Cardiac muscle cell (in vitro differentiated cells and primary cell): ENCODE measurements around the gene TNFRSF1A. TPM values are rescaled to one million over a fixed set of nuclear protein-coding genes. Genes with fewer than 3 reads are reported as not detected.

Experiments
- DNase-seq, 2 donors: peaks; one replicate each; pipeline versions ENCODE4 v3.0.0 to v3.0.0-alpha.2; 2010 to 2017; ENCODE audit warnings: low read depth in 1 of 2, low spot score in 1 of 2
- H3K27ac ChIP-seq: fragments of 200-600 bp; sonication (generic); 2 replicates; pipeline ENCODE4 v1.5.1; 2016
- H3K27me3 ChIP-seq: fragments of 200-600 bp; sonication (generic); 2 replicates; pipeline ENCODE4 v1.6.0; 2016; ENCODE audit warnings: control low read depth
- H3K36me3 ChIP-seq: fragments of 200-600 bp; sonication (generic); 2 replicates; pipeline ENCODE4 v1.5.1; 2016; ENCODE audit warnings: control low read depth
- H3K4me1 ChIP-seq: fragments of 200-600 bp; sonication (generic); 2 replicates; pipeline ENCODE4 v1.8.1; 2017; ENCODE audit warnings: low read depth, mild to moderate bottlenecking, mixed run types
- H3K4me3 ChIP-seq: fragments of 200-600 bp; sonication (generic); 2 replicates; pipeline ENCODE4 v1.5.1; 2016; ENCODE audit warnings: mild to moderate bottlenecking
- H3K9me3 ChIP-seq: fragments of 200-600 bp; sonication (generic); 2 replicates; pipeline ENCODE4 v1.5.1; 2017; ENCODE audit warnings: low read depth, mild to moderate bottlenecking, control low read depth
- polyA plus RNA-seq: library from polyadenylated mRNA; unstranded; fragments of >200 nt; fragmentation: Nextera tagmentation; extraction: Ambion mirVana; gene quantifications from 2 replicates; pipeline ENCODE4 v1.2.1, GENCODE V29; 2016
- total RNA-seq: library from RNA; depleted of rRNA; stranded (reverse); fragments of >200 nt; gene quantifications from 2 replicates; pipeline ENCODE4 v1.2.3, GENCODE V29; 2016
- TF ChIP-seq, protein P1 (sequence below): IDR thresholded peaks from 2 replicates; pipeline ENCODE4 v1.5.1; 2012; ENCODE audit warnings: low read depth, mild to moderate bottlenecking, low read length

TNFRSF1A gene
- total and polyA plus RNA-seq, 2 experiments from 2014 or later = 33.3 to 42.3 TPM

DNA sequence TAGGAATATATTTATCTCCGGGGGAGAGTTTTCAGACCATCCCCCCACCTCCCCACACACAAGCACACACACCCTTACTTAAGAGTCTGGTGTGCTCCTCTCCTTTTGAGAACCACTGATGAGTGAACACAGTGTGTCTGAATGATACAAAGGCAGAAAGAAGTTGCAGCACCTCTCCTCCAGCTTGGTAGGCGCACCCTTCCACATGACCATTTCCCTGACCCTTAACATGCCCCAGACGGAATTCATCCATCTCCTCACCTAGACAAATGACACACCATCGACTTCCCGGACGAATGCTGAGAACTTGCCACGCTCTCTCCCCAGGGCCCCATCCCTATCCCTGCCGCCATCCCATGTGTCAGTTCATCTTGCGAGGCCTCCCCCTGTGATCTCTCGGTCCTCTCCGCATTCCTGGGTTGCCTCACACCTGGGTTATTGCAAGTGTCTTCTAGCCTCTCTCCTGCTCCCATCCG lies 3.9 kb downstream of the TNFRSF1A start:
- peaks cover 2% of the 10 kb centered on the region for H3K36me3 ChIP-seq
- no peaks in the 10 kb centered on the region for H3K27me3 ChIP-seq
- peak in 1 of 2 donors; percentile 52 for DNase-seq
- H3K4me3 ChIP-seq = no peak overlapping the region
- TF ChIP-seq, protein P1, sequence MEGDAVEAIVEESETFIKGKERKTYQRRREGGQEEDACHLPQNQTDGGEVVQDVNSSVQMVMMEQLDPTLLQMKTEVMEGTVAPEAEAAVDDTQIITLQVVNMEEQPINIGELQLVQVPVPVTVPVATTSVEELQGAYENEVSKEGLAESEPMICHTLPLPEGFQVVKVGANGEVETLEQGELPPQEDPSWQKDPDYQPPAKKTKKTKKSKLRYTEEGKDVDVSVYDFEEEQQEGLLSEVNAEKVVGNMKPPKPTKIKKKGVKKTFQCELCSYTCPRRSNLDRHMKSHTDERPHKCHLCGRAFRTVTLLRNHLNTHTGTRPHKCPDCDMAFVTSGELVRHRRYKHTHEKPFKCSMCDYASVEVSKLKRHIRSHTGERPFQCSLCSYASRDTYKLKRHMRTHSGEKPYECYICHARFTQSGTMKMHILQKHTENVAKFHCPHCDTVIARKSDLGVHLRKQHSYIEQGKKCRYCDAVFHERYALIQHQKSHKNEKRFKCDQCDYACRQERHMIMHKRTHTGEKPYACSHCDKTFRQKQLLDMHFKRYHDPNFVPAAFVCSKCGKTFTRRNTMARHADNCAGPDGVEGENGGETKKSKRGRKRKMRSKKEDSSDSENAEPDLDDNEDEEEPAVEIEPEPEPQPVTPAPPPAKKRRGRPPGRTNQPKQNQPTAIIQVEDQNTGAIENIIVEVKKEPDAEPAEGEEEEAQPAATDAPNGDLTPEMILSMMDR = no peak
- H3K4me1 ChIP-seq = peaks cover 48% of the 10 kb centered on the region
- H3K27ac ChIP-seq = peak overlapping the region; percentile 93
- H3K9me3 ChIP-seq = no peaks in the 10 kb centered on the region

- TF ChIP-seq, protein P1 = no peak
- Histone ChIP-seq H3K36me3 (peaks cover 9% of the 10 kb centered on the region), H3K4me3 (peak overlapping the region; percentile 9), H3K9me3 (no peaks in the 10 kb centered on the region), H3K4me1 (peaks cover 43% of the 10 kb centered on the region), H3K27ac (peak overlapping the region; percentile 93), H3K27me3 (no peaks in the 10 kb centered on the region)
- no peak for DNase-seq
Observed at GRCh38 chr12:6336889-6337853, 4.7 kb downstream of the TNFRSF1A start.

- Histone ChIP-seq H3K36me3 (peaks cover 13% of the 10 kb centered on the region), H3K27me3 (no peaks in the 10 kb centered on the region), H3K4me1 (peaks cover 41% of the 10 kb centered on the region), H3K9me3 (no peaks in the 10 kb centered on the region), H3K4me3 (peak overlapping the region; percentile 9), H3K27ac (peak overlapping the region; percentile 93)
- TF ChIP-seq, protein P1 = no peak
- peak; percentile 93 to 100 for DNase-seq
Observed at GRCh38 chr12:6336079-6336888, 5.6 kb downstream of the TNFRSF1A start.

DNA sequence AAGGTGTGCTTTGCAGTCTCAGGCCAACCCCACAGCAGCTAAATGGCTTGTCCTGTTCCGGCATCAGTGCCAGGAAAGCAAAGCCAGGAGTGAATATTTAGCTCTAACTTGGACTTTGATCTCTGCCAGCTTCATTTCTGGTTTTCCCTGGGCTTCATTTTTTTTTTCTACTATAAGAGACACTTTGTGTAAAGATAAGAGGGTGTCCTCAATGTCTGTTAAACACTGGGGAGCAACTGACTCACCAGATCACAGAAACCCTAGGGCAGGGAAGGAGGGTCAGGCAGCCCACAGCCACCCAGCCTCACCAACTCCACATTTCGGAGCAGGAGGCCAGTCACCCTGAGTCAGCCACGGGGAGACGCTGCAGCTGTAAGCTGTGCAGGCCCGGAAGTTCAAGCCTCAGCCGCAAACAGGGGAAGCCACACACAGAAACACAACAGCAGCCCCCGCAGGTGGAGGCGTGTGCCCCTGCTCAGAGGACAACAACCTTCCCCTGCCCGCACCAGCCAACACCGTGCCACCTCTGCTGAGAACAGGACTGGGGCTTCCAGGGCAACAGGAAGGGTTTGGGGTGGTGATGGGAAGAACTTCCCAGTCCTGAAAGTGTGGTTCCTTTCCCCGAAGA lies 6.3 kb downstream of the TNFRSF1A start:
- Histone ChIP-seq H3K4me3 (peak overlapping the region; percentile 9), H3K27me3 (no peaks in the 10 kb centered on the region), H3K27ac (peak overlapping the region; percentile 93), H3K4me1 (peaks cover 38% of the 10 kb centered on the region), H3K9me3 (no peaks in the 10 kb centered on the region), H3K36me3 (peaks cover 19% of the 10 kb centered on the region)
- TF ChIP-seq, protein P1 = peak; percentile 70
- peak; percentile 53 to 89 for DNase-seq

DNA sequence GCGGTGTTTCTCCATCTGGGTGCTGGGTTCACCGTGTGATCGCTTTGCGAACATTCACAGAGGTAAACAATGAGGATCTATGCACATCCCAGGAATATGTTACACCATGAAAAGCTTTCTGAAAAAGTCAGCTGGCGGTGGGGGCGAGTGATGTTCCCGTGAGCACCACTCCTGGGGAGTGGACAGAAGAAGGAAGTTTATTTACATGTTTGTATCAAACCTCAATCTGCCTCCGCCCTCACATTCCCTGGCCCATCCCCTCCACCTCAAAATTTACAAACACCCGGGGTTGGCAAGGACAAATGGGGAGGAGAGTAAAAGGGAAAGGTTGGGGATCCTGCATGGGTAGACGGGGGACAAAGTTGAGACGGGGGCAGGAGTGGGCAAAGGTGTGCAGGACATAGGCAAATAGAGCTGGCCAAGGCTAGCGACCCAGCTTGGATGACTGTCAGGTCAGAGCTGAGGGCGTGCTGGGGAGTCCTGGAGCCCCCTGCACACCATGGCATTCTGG lies 6.9 kb downstream of the TNFRSF1A start:
- H3K4me3 ChIP-seq = no peak overlapping the region
- TF ChIP-seq, protein P1 = no peak
- peaks cover 32% of the 10 kb centered on the region for H3K4me1 ChIP-seq
- H3K27ac ChIP-seq = peak overlapping the region; percentile 93
- H3K27me3 ChIP-seq = no peaks in the 10 kb centered on the region
- peaks cover 19% of the 10 kb centered on the region for H3K36me3 ChIP-seq
- DNase-seq = no peak
- no peaks in the 10 kb centered on the region for H3K9me3 ChIP-seq
